ENCODE data around the gene BARD1. TPM values are rescaled to one million over a fixed set of nuclear protein-coding genes. Genes with fewer than 3 reads are reported as not detected.
A peak's percentile ranks its signal among the peaks of the same experiment; 100 is the strongest.

The BARD1 gene
- total RNA-seq, 1 experiment from 2014 or later = 39.6 TPM

- H3K4me3 Mint-ChIP-seq = peak overlapping the region; percentile 72
- CTCF ChIA-PET = interaction anchor here (4.2 kb wide), 1 partner anchor 20 kb away, joined by 21 read pairs; no protein-coding TSS in a partner anchor
These were observed 1.2 kb upstream of the BARD1 start for GRCh38 chr2:214810671-214811070.

GRCh38 chr2:214809751-214810564, 475 bp upstream of the BARD1 start:
- Mint-ChIP-seq H3K27me3 (ENCODE audit: low read depth) (peaks cover 6% of the 10 kb centered on the region), H3K4me3 (peak overlapping the region; percentile 72), H3K9me3 (no peaks in the 10 kb centered on the region), H3K36me3 (no peaks in the 10 kb centered on the region; the same call in 1 of the 2 replicates), H3K4me1 (peaks cover 53% of the 10 kb centered on the region), H3K27ac (peak overlapping the region; percentile 93)
- ChIA-PET CTCF (interaction anchor here (4.2 kb wide), 1 partner anchor 21 kb away, joined by 21 read pairs; no protein-coding TSS in a partner anchor), POLR2A (interaction anchor here (0.7 to 1.5 kb wide), 2 partner anchors 21 to 1660 kb away, joined by 3 read pairs; no protein-coding TSS in a partner anchor)
- DNase-seq (ENCODE audit: low spot score) (peak; percentile 100), ATAC-seq (peak; percentile 93)
- TF ChIP-seq FOXK1 (CRISPR knock-in tag; IDR thresholded peaks at IDR 0.05) (peak; percentile 23; the same call in 1 of the 2 replicates), CBFB (CRISPR knock-in tag; IDR thresholded peaks at IDR 0.05; ENCODE audit: low read depth) (0 out of 2 replicates have a peak, but pooled peaks have one; percentile 69), NFE2L1 (CRISPR knock-in tag; IDR thresholded peaks at IDR 0.05) (0 out of 2 replicates have a peak, but pooled peaks have one; percentile 43), NR3C1 (CRISPR knock-in tag; conservative IDR thresholded peaks at IDR 0.05; ENCODE audit: low read depth) (no peak), USF2 (CRISPR knock-in tag; IDR thresholded peaks at IDR 0.05) (0 out of 2 replicates have a peak, but pooled peaks have one; percentile 12), MAX (CRISPR knock-in tag; IDR thresholded peaks at IDR 0.05) (peak; percentile 80; the same call in 1 of the 2 replicates), GABPB1 (CRISPR knock-in tag; IDR thresholded peaks at IDR 0.05) (peak; percentile 43; the same call in 1 of the 2 replicates), TEAD1 (CRISPR knock-in tag; IDR thresholded peaks at IDR 0.05) (0 out of 2 replicates have a peak, but pooled peaks have one; percentile 16), AFF4 (CRISPR knock-in tag; IDR thresholded peaks at IDR 0.05; ENCODE audit: borderline replicate concordance) (peak; percentile 63; the same call in 1 of the 2 replicates), ZNF138 (CRISPR knock-in tag; conservative IDR thresholded peaks at IDR 0.05) (peak; percentile 53; the same call in 1 of the 2 replicates)

More at GRCh38 chr2:214810671-214811070, 1.2 kb upstream of the BARD1 start:
- TF ChIP-seq CTCF (IDR thresholded peaks at IDR 0.05) = no peak
- no peak for TF ChIP-seq ZNF416 (CRISPR knock-in tag; IDR thresholded peaks at IDR 0.05)
- no peak for TF ChIP-seq PREB (CRISPR knock-in tag; IDR thresholded peaks at IDR 0.05; ENCODE audit: borderline replicate concordance)
- TF ChIP-seq FOXP1 (CRISPR knock-in tag; IDR thresholded peaks at IDR 0.05; ENCODE audit: borderline replicate concordance) = no peak
- no peak for TF ChIP-seq ZNF281 (CRISPR knock-in tag; IDR thresholded peaks at IDR 0.05)
- no peak for TF ChIP-seq NFATC4 (CRISPR knock-in tag; IDR thresholded peaks at IDR 0.05)
- peak overlapping the region; percentile 98 for H3K27ac Mint-ChIP-seq
- DNase-seq (ENCODE audit: low spot score) = no peak
- H3K4me1 Mint-ChIP-seq = peaks cover 46% of the 10 kb centered on the region
- peaks cover 6% of the 10 kb centered on the region for H3K27me3 Mint-ChIP-seq (ENCODE audit: low read depth)
- H3K36me3 Mint-ChIP-seq = no peaks in the 10 kb centered on the region
- ATAC-seq = no peak
- H3K9me3 Mint-ChIP-seq = no peaks in the 10 kb centered on the region
- POLR2A ChIA-PET = interaction anchor here (1.5 kb wide), 1 partner anchor 20 kb away, joined by 3 read pairs; no protein-coding TSS in a partner anchor

All from WTC11 (cell line).